ENCODE data around the gene TLCD3A. TPM values are rescaled to one million over a fixed set of nuclear protein-coding genes. Genes with fewer than 3 reads are reported as not detected.
"Not testable (repeated sequence)": the region's sequence is repeated elsewhere in the genome, so short reads cannot be mapped to it uniquely, and the experiment has no call there.

The TLCD3A gene
- total and polyA plus RNA-seq, 2 donors (not counting 1 experiment from before 2014, with no cell fraction given), result 2.0 to 2.4 TPM

- no peak overlapping the region for H3K9ac ChIP-seq (ENCODE audit: low read length)
- ATAC-seq (ENCODE audit: low read depth) (no peak), DNase-seq (no peak)
- no peak overlapping the region for H2AFZ ChIP-seq (ENCODE audit: insufficient read depth, low read depth, low read length, poor library complexity, severe bottlenecking)
- H3K4me1 ChIP-seq (ENCODE audit: control insufficient read depth in 2 of 2, insufficient read depth in 2 of 2, low read length in 2 of 2), result peaks cover 17% of the 10 kb centered on the region in 2 donors
- H4K20me1 ChIP-seq (ENCODE audit: control insufficient read depth, insufficient read depth, low read length, poor library complexity, severe bottlenecking), result peaks cover 35% of the 10 kb centered on the region
- no peak overlapping the region for H3K4me3 ChIP-seq (ENCODE audit: control extremely low read depth in 1 of 5, extremely low read depth in 1 of 5, insufficient read depth in 1 of 5, low read depth in 2 of 5, low read length in 4 of 5)
- TF ChIP-seq EZH2 (IDR thresholded peaks at IDR 0.05; ENCODE audit: borderline replicate concordance, insufficient read depth, low read depth, low read length, poor library complexity, severe bottlenecking) (no peak), CTCF (IDR thresholded peaks at IDR 0.05) (no peak)
- 81% methylated on average over 6 of the region's 9 CpGs for WGBS (ENCODE audit: insufficient coverage)
- Mint-ChIP-seq H3K4me1 (peaks cover 27% of the 10 kb centered on the region), H3K27ac (no peak overlapping the region), H3K27me3 (no peaks in the 10 kb centered on the region), H3K9me3 (ENCODE audit: insufficient read depth) (no peaks in the 10 kb centered on the region), H3K4me3 (no peak overlapping the region)
- H3K36me3 ChIP-seq (replicated peaks in 1 of 2; ENCODE audit: control extremely low read depth in 1 of 2, control insufficient read depth in 1 of 2, extremely low read depth in 1 of 2, insufficient read depth in 2 of 2, low read length in 1 of 2), result peaks cover 0 to 46% of the 10 kb centered on the region in 2 experiments
- no peaks in the 10 kb centered on the region for H3K9me3 ChIP-seq (ENCODE audit: control extremely low read depth in 1 of 3, control insufficient read depth in 2 of 3, insufficient read depth in 1 of 3, low read length in 2 of 3)
- peaks cover 31% of the 10 kb centered on the region for H3K79me2 ChIP-seq (ENCODE audit: control insufficient read depth, insufficient read depth, low read length)
- CTCF ChIA-PET, result no interaction called here
- H3K4me2 ChIP-seq (replicated peaks; ENCODE audit: low read depth, low read length, poor library complexity, severe bottlenecking), result no peak overlapping the region
- H3K27ac ChIP-seq (ENCODE audit: low read length in 2 of 2), result no peak overlapping the region
- no peaks in the 10 kb centered on the region for H3K27me3 ChIP-seq (replicated peaks in 1 of 4; ENCODE audit: control extremely low read depth in 1 of 4, control insufficient read depth in 3 of 4, insufficient read depth in 4 of 4, low read length in 3 of 4)
- intact Hi-C loops (cut with micrococcal nuclease), result no loop called here
- POLR2A ChIA-PET, result no interaction called here
These were observed 13.8 kb downstream of the TLCD3A start for GRCh38 chr17:746181-746580.

GRCh38 chr17:746783-747629, 14.6 kb downstream of the TLCD3A start:
- DNase-seq (no peak), ATAC-seq (ENCODE audit: low read depth) (no peak)
- Histone ChIP-seq H2AFZ (ENCODE audit: insufficient read depth, low read depth, low read length, poor library complexity, severe bottlenecking) (no peak overlapping the region), H3K27me3 (replicated peaks in 1 of 4; ENCODE audit: control extremely low read depth in 1 of 4, control insufficient read depth in 3 of 4, insufficient read depth in 4 of 4, low read length in 3 of 4) (no peaks in the 10 kb centered on the region), H4K20me1 (ENCODE audit: control insufficient read depth, insufficient read depth, low read length, poor library complexity, severe bottlenecking) (peaks cover 37% of the 10 kb centered on the region), H3K79me2 (ENCODE audit: control insufficient read depth, insufficient read depth, low read length) (peaks cover 40% of the 10 kb centered on the region), H3K9ac (ENCODE audit: low read length) (no peak overlapping the region), H3K36me3 (replicated peaks in 1 of 2; ENCODE audit: control extremely low read depth in 1 of 2, control insufficient read depth in 1 of 2, extremely low read depth in 1 of 2, insufficient read depth in 2 of 2, low read length in 1 of 2) (peaks cover 0 to 46% of the 10 kb centered on the region in 2 experiments), H3K9me3 (ENCODE audit: control extremely low read depth in 1 of 3, control insufficient read depth in 2 of 3, insufficient read depth in 1 of 3, low read length in 2 of 3) (no peaks in the 10 kb centered on the region), H3K4me3 (ENCODE audit: control extremely low read depth in 1 of 5, extremely low read depth in 1 of 5, insufficient read depth in 1 of 5, low read depth in 2 of 5, low read length in 4 of 5) (no peak overlapping the region), H3K4me1 (ENCODE audit: control insufficient read depth in 2 of 2, insufficient read depth in 2 of 2, low read length in 2 of 2) (peaks cover 18 to 21% of the 10 kb centered on the region in 2 donors), H3K27ac (ENCODE audit: low read length in 2 of 2) (no peak overlapping the region), H3K4me2 (replicated peaks; ENCODE audit: low read depth, low read length, poor library complexity, severe bottlenecking) (no peak overlapping the region)
- POLR2A ChIA-PET, result interaction anchor here (0.5 kb wide), 1 partner anchor 79 kb away, joined by 3 read pairs; no protein-coding TSS in a partner anchor
- 94% methylated on average over 35 of the region's 38 CpGs for WGBS (ENCODE audit: insufficient coverage)
- no peak overlapping the region for H3K4me3 Mint-ChIP-seq
- intact Hi-C loops (cut with micrococcal nuclease), result no loop called here
- H3K9me3 Mint-ChIP-seq (ENCODE audit: insufficient read depth), result no peaks in the 10 kb centered on the region
- no peak overlapping the region for H3K27ac Mint-ChIP-seq
- CTCF ChIA-PET, result interaction anchor here (1.4 kb wide), 1 partner anchor 46 kb away, joined by 3 read pairs; no protein-coding TSS in a partner anchor
- peaks cover 29% of the 10 kb centered on the region for H3K4me1 Mint-ChIP-seq
- no peaks in the 10 kb centered on the region for H3K27me3 Mint-ChIP-seq
- no peak for TF ChIP-seq CTCF (IDR thresholded peaks at IDR 0.05)
- no peak for TF ChIP-seq EZH2 (IDR thresholded peaks at IDR 0.05; ENCODE audit: borderline replicate concordance, insufficient read depth, low read depth, low read length, poor library complexity, severe bottlenecking)

- CTCF ChIA-PET, result interaction anchor here (1.4 kb wide), 1 partner anchor 48 kb away, joined by 3 read pairs; no protein-coding TSS in a partner anchor
- H3K27ac Mint-ChIP-seq; H3K27me3 Mint-ChIP-seq; H3K9me3 Mint-ChIP-seq (ENCODE audit: insufficient read depth); H3K4me3 ChIP-seq (ENCODE audit: control extremely low read depth in 1 of 5, extremely low read depth in 1 of 5, insufficient read depth in 1 of 5, low read depth in 2 of 5, low read length in 4 of 5); H3K27ac ChIP-seq (ENCODE audit: low read length in 2 of 2); POLR2A ChIA-PET; H3K4me3 Mint-ChIP-seq; intact Hi-C loops (cut with micrococcal nuclease); H3K27me3 ChIP-seq (replicated peaks in 1 of 4; ENCODE audit: control extremely low read depth in 1 of 4, control insufficient read depth in 3 of 4, insufficient read depth in 4 of 4, low read length in 3 of 4); ATAC-seq (ENCODE audit: low read depth); DNase-seq; H3K9me3 ChIP-seq (ENCODE audit: control extremely low read depth in 1 of 3, control insufficient read depth in 2 of 3, insufficient read depth in 1 of 3, low read length in 2 of 3); H3K4me2 ChIP-seq (replicated peaks; ENCODE audit: low read depth, low read length, poor library complexity, severe bottlenecking); H2AFZ ChIP-seq (ENCODE audit: insufficient read depth, low read depth, low read length, poor library complexity, severe bottlenecking); H3K9ac ChIP-seq (ENCODE audit: low read length): not testable (repeated sequence)
- peaks cover 40% of the 10 kb centered on the region for H3K79me2 ChIP-seq (ENCODE audit: control insufficient read depth, insufficient read depth, low read length)
- H3K4me1 Mint-ChIP-seq, result peaks cover 38% of the 10 kb centered on the region
- peaks cover 37% of the 10 kb centered on the region for H4K20me1 ChIP-seq (ENCODE audit: control insufficient read depth, insufficient read depth, low read length, poor library complexity, severe bottlenecking)
- 95% methylated on average over 3 of the region's 4 CpGs for WGBS (ENCODE audit: insufficient coverage)
- peaks cover 18 to 27% of the 10 kb centered on the region in 2 donors for H3K4me1 ChIP-seq (ENCODE audit: control insufficient read depth in 2 of 2, insufficient read depth in 2 of 2, low read length in 2 of 2)
- H3K36me3 ChIP-seq (replicated peaks in 1 of 2; ENCODE audit: control extremely low read depth in 1 of 2, control insufficient read depth in 1 of 2, extremely low read depth in 1 of 2, insufficient read depth in 2 of 2, low read length in 1 of 2), result peaks cover 0 to 45% of the 10 kb centered on the region in 2 experiments
These were observed 16.2 kb downstream of the TLCD3A start for GRCh38 chr17:748604-749003.

All from B cell (primary cell).